Retina (tissue), 1 donor: ENCODE results near the gene MS4A3.
"Not testable (repeated sequence)": the region's sequence is repeated elsewhere in the genome, so short reads cannot be mapped to it uniquely, and the experiment has no call there.

ENCODE experiments used
- DNase-seq: peaks from one replicate; pipeline ENCODE4 v3.0.0-alpha.2; 2016

The MS4A3 gene

DNA sequence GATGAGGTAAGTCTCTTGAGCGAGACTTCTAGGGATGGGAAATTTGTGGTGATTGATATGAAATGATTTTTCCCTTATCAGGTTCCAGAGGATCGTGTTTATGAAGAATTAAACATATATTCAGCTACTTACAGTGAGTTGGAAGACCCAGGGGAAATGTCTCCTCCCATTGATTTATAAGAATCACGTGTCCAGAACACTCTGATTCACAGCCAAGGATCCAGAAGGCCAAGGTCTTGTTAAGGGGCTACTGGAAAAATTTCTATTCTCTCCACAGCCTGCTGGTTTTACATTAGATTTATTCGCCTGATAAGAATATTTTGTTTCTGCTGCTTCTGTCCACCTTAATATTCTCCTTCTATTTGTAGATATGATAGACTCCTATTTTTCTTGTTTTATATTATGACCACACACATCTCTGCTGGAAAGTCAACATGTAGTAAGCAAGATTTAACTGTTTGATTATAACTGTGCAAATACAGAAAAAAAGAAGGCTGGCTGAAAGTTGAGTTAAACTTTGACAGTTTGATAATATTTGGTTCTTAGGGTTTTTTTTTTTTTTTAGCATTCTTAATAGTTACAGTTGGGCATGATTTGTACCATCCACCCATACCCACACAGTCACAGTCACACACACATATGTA, 39.1 kb downstream of the MS4A3 start:
- DNase-seq = no peak

DNA sequence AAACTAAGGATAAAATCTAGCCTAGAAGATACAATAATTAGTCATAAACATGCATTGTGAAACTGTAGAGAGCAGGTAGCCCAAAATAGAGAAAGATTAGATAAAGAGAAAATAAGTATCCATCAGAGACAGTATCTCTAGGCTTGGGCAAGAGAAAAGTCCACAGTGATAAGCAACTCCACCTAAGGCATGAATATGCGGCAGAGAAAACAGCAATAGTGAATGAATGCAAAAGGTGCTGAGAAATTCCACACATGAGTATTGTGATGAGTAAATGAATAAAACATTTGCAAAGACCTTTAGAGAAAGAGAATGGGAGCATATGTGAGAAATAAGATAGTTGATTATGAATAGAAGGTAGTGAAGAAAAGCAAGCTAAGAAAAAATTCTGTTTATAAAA, 40.7 kb downstream of the MS4A3 start:
- DNase-seq = no peak

DNA sequence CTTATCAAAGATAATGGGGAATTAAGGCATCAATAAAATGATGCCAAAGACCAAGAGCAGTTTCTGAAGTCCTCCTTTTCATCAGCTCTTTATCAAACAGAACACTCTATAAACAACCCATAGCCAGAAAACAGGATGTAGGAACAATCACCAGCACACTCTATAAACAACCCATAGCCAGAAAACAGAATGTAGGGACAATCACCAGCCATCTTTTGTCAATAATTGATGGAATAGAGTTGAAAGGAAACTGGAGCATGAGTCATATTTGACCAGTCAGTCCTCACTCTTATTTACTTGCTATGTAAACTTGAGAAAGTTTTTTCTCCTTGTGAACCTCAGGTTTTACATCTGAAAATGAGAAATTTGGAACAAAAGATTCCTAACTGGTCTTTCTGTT, 42.0 kb downstream of the MS4A3 start:
- no peak for DNase-seq

DNA sequence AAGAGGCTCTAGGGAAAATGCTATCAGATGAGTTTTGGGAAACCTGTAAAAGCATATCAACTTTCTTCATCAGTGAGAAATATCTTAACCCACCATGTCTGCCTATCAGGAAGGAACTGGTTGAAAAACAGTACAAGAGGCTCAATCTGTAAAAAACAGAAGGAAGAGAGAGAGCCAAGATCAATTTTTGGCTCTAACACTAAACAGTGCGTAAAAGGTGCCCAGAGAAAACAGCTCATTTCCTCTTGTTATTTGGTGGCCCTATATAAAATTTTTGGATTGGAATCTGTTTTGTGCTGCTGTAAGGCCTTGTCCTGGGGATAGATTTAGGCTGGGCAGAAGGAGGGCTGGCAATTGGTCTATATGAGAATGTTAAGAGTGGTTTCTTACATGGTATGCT, 44.1 kb downstream of the MS4A3 start:
- no peak for DNase-seq

DNA sequence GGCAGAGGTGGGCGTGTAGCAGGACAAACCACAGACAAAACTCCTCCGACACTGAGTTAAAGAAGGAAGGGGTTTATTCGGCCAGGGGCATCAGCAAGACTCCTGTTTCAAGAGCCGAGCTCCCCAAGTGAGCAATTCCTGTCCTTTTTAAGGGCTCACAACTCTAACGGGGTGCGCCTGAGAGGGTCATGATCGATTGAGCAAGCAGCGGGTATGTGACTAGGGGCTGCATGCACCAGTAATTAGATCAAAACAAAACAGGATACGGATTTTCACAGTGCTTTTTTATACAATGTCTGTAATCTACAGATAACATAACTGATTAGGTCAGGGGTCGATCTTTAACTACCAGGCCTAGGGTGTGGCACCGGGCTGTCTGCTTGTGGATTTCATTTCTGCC, 44.9 kb downstream of the MS4A3 start:
- not testable (repeated sequence) for DNase-seq

DNA sequence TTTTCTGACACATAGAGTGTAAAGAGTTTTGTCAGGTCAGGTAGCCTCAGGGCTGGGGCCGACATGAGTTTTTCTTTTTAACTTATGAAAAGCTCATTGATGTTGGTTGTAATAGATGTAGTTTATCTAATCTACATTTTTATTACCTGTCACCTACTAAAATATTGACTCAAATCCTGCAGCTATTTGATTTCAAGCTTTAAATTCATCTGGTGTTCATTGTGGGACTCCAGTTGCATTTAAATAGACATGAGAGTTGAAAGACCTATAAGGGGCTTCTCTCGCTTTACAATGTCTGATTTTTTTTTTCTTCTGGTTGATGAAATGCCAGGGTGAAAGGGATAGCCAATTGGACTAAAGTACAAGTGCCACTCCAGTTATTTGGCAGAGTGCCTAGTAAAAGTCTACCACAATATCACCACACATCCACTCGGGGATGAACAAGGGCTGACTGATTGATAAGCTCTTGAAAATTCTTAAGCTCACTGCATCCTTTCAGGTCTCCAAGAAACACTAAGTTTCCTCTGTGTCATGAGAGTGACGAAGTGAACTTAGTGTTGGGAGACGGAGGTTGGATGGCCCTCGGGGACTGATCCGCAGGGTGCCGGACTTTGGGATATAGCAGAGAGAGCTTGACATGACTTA, 48.1 kb downstream of the MS4A3 start:
- DNase-seq = not testable (repeated sequence)

DNA sequence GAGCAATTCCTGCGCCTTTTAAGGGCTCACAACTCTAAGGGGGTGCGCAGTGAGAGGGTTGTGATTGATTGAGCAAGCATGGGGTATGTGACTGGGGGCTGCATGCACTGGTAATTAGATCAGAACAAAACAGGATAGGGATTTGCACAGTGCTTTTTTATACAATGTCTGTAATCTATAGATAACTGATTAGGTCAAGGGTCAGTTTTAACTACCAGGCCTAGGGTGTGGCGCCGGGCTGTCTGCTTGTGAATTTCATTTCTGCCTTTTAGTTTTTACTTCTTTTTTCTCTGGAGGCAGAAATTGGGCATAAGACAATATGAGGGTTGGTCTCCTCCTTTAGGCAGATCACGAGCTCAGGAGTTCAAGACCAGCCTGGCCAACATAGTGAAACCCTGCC, 52.2 kb downstream of the MS4A3 start:
- not testable (repeated sequence) for DNase-seq

DNA sequence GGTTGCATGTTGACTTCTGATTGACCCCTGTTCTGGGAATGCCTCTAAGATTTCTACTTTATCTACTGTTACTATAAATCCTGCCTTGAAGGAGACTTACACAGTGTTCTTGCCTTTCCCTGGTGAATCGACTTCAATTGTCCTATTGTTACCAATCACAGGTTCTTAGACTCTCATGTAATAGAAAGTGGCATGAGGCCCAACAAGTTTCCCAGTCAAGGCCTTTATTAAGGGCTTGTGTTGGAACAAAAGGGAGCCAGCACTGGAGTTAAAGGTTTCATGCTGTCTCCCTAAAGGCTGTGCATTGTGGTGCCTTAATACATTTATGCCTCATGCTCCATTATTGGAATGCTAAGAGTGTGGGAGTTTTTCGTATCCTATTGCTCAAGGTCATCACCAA, 55.3 kb downstream of the MS4A3 start:
- DNase-seq = no peak

DNA sequence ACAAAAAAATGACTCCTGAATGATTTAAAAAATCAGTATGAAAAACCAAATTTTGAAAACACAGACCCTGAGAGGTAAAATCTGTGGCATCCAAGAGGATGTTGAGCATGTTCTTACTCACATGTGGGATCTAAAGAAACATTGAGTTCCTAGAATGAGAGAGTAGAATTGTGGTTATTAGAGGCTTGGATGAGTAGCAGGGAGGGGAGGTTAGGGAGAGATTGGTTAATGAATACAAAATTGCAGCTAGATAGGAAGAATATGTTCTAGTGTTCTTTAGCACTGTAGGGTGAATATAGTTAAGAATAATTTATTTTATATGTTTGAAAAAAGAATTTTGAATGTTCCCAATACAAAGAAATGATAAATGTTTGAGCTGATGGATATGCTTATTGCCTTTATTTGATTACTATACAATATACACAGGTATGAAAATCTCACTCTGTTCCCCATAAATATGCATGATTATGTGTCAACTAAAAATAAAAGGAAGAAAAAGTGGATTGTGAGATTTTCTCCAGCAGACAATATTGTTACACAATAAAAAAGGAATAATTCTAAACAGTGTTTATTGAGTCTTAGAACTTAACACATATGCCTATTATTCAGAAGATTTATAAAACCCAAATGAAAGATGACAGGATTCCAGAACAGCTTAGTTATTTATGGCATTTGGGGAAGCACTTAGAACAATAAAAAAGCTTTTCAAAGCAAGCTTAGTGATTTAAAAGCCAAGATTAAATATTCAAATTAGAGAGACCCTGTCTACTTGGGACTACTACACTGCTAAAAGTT, 60.7 kb downstream of the MS4A3 start:
- no peak for DNase-seq

DNA sequence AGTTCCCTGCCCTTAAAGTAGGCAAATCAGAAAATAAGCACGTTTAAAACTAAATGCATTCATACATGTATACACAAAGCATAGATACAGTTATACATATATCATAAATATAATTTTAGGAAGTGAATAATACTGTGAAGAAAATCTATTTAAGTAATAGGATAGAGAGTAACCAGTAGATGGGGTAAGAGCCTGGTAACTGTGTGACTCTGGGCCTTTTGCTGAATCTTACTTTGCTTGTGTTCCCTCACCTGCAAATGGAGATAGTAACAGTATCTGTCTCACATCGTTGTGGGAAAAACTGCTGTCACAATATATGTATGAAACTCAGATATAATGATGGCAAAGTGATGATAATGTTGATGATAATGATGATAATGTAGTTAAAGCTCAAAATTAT, 61.9 kb downstream of the MS4A3 start:
- no peak for DNase-seq

DNA sequence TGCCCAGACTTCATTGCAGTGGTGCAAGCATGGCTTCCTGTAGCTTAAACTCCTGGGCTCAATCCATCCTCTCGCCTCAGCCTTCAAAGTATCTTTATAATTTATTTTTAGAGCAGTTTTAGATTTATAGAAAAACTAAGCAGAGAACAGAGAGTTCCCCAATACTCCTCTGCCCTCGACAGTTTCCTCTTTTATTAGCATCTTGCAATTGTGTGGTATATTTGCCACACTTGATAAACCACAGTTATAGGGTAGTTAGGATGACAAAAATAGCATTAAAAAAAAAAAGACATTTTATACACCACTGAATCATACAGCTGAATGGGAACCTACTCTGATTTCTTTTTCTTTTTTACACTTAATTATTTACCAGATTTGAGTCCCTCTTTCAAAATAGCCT, 63.2 kb downstream of the MS4A3 start:
- DNase-seq = no peak
